Transverse colon (tissue), 4 donors: ENCODE results near the gene MDGA2. TPM values are rescaled to one million over a fixed set of nuclear protein-coding genes. Genes with fewer than 3 reads are reported as not detected.

ENCODE experiments used
- DNase-seq: peaks from one replicate; pipeline ENCODE4 v3.0.0-alpha.2; 2019
- H3K27ac ChIP-seq, 4 donors: fragments of 200-600 bp; sonication (generic); 2 replicates each; pipeline ENCODE4 v1.5.1; 2016 to 2018; ENCODE audit warnings: inconsistent platforms in 4 of 4
- H3K27me3 ChIP-seq: fragments of 200-600 bp; sonication (generic); 2 replicates; pipeline ENCODE4 v1.5.1; 2017; ENCODE audit warnings: inconsistent platforms
- H3K36me3 ChIP-seq, 4 donors: fragments of 200-600 bp; sonication (generic); 2 replicates each; pipeline ENCODE4 v1.5.1; 2017 to 2019; ENCODE audit warnings: inconsistent platforms in 4 of 4
- H3K4me1 ChIP-seq, 4 donors: fragments of 200-600 bp; sonication (generic); 2 replicates each; pipeline ENCODE4 v1.5.1; 2017 to 2020; ENCODE audit warnings: inconsistent platforms in 4 of 4
- H3K4me3 ChIP-seq, 4 donors: fragments of 200-600 bp; sonication (generic); 1 replicate in 1 of 4; 2 replicates in 3 of 4; pipeline versions ENCODE4 v1.5.1 to v1.6.1; 2017 to 2019; ENCODE audit warnings: inconsistent platforms in 4 of 4
- H3K9me3 ChIP-seq, 2 donors: fragments of 200-600 bp; sonication (generic); 2 replicates each; pipeline ENCODE4 v1.5.1; 2017 to 2019; ENCODE audit warnings: inconsistent platforms in 2 of 2
- CTCF ChIP-seq, 5 experiments: fragments of 200-600 bp in 3 of 5; fragments of 450-650 bp in 2 of 5; sonication (generic) in 3 of 5; IDR thresholded peaks; 1 replicate in 2 of 5; 2 replicates in 3 of 5; pipeline ENCODE4 v1.5.1; 2016 to 2017; ENCODE audit warnings: antibody characterized with exemption in 5 of 5, inconsistent platforms in 3 of 5, mild to moderate bottlenecking in 2 of 5, moderate library complexity in 1 of 5
- EP300 ChIP-seq: sonication (generic); formaldehyde crosslinking; IDR thresholded peaks from one replicate; pipeline ENCODE4 v1.6.1; 2017; ENCODE audit warnings: antibody characterized with exemption, low read depth
- POLR2A ChIP-seq: fragments of 450-650 bp; IDR thresholded peaks from one replicate; pipeline ENCODE4 v1.6.1; 2016; ENCODE audit warnings: antibody characterized with exemption, mild to moderate bottlenecking, moderate library complexity
- POLR2AphosphoS5 ChIP-seq, 3 donors: sonication (generic); formaldehyde crosslinking; IDR thresholded peaks; one replicate each; pipeline ENCODE4 v1.6.1; 2016; ENCODE audit warnings: antibody characterized with exemption in 3 of 3
- WGBS, 2 donors: methylation state at CpG; one replicate each; pipeline ENCODE4 v1.1.5; 2018; ENCODE audit warnings: low coverage in 1 of 2; 5-methylcytosine and 5-hydroxymethylcytosine counted together
- in situ Hi-C, 4 donors: fragments of 200-750 bp; cut with MboI; loops; one replicate each; pipeline versions ENCODE4 v1.15.0 to v1.15.1; 2017; ENCODE audit warnings: low sequenced_read_pairs in 3 of 4, low pct_ligation_motif_present in 1 of 4, low pct_unique_long_range_greater_than_20kb in 1 of 4
- intact Hi-C: fragments of 100-400 bp; cut with DNase I; formaldehyde crosslinking; loops from one replicate; pipeline ENCODE4 v1.15.1; 2023; ENCODE audit warnings: low total_unique reads
- total RNA-seq, 4 donors: library from RNA; depleted of rRNA; stranded (reverse); fragments of >200 nt; gene quantifications; one replicate each; pipeline ENCODE4 v1.1.0, GENCODE V29; 2016

The MDGA2 gene
- total RNA-seq, 4 donors from 2014 or later, result not detected

- H3K4me1 ChIP-seq, result no peaks in the 10 kb centered on the region
- H3K36me3 ChIP-seq, result no peaks in the 10 kb centered on the region
- no peak overlapping the region for H3K4me3 ChIP-seq
- DNase-seq, result no peak
- H3K27me3 ChIP-seq, result no peaks in the 10 kb centered on the region
- in situ Hi-C loops, result no loop called here
- no peaks in the 10 kb centered on the region for H3K9me3 ChIP-seq
- intact Hi-C loops, result no loop called here
- TF ChIP-seq POLR2A (no peak), EP300 (no peak), CTCF (IDR thresholded peaks at IDR 0.05) (no peak), POLR2AphosphoS5 (IDR thresholded peaks at IDR 0.05) (no peak)
- H3K27ac ChIP-seq, result no peak overlapping the region
- 36% methylated on average over 3 of the region's 3 CpGs; no CpG with 5 or more reads in 1 of the 2 donors for WGBS, 2 donors
Observed at GRCh38 chr14:47539031-47539461, 136.4 kb downstream of the MDGA2 start.

GRCh38 chr14:47536341-47536740, 139.1 kb downstream of the MDGA2 start:
- Histone ChIP-seq H3K9me3 (no peaks in the 10 kb centered on the region), H3K27ac (no peak overlapping the region), H3K27me3 (no peaks in the 10 kb centered on the region), H3K4me1 (no peaks in the 10 kb centered on the region), H3K36me3 (no peaks in the 10 kb centered on the region), H3K4me3 (no peak overlapping the region)
- DNase-seq, result no peak
- WGBS, 2 donors, result 32 to 60% methylated on average over 2 of the region's 2 CpGs
- intact Hi-C loops, result no loop called here
- in situ Hi-C loops, result no loop called here
- TF ChIP-seq POLR2AphosphoS5 (IDR thresholded peaks at IDR 0.05), result no peak
- TF ChIP-seq POLR2A, result no peak
- no peak for TF ChIP-seq CTCF (IDR thresholded peaks at IDR 0.05)
- TF ChIP-seq EP300, result no peak

- in situ Hi-C loops, result no loop called here
- WGBS, 2 donors, result 67 to 89% methylated on average over 3 of the region's 3 CpGs
- intact Hi-C loops, result no loop called here
Observed at GRCh38 chr14:47526591-47527244, 148.7 kb downstream of the MDGA2 start.

GRCh38 chr14:47524524-47524923, 150.9 kb downstream of the MDGA2 start:
- Histone ChIP-seq H3K9me3 (no peaks in the 10 kb centered on the region), H3K27ac (no peak overlapping the region), H3K36me3 (no peaks in the 10 kb centered on the region), H3K4me1 (no peaks in the 10 kb centered on the region), H3K27me3 (no peaks in the 10 kb centered on the region), H3K4me3 (no peak overlapping the region)
- TF ChIP-seq POLR2AphosphoS5 (IDR thresholded peaks at IDR 0.05) (no peak), CTCF (IDR thresholded peaks at IDR 0.05) (no peak), POLR2A (no peak), EP300 (no peak)
- DNase-seq, result no peak
- 68 to 72% methylated on average over 4 of the region's 4 CpGs for WGBS, 2 donors
- intact Hi-C loops, result no loop called here
- in situ Hi-C loops, result no loop called here

More at GRCh38 chr14:47526591-47527244, 148.7 kb downstream of the MDGA2 start:
- H3K36me3 ChIP-seq, result no peaks in the 10 kb centered on the region
- no peaks in the 10 kb centered on the region for H3K27me3 ChIP-seq
- no peak overlapping the region for H3K27ac ChIP-seq
- H3K4me3 ChIP-seq, result no peak overlapping the region
- H3K9me3 ChIP-seq, result no peaks in the 10 kb centered on the region
- TF ChIP-seq EP300, result no peak
- TF ChIP-seq POLR2AphosphoS5 (IDR thresholded peaks at IDR 0.05), result no peak
- no peak for TF ChIP-seq POLR2A
- TF ChIP-seq CTCF (IDR thresholded peaks at IDR 0.05), result no peak
- no peaks in the 10 kb centered on the region for H3K4me1 ChIP-seq
- DNase-seq, result no peak
